IPS-15b (cell line): ENCODE data around the gene PITPNM3.

ENCODE experiments used
- H3K27me3 ChIP-seq: one replicate; pipeline ENCODE4 v1.6.1; 2013; ENCODE audit warnings: low read length; ENCODE audit not compliant: control insufficient read depth, insufficient read depth
- H3K36me3 ChIP-seq: one replicate; pipeline ENCODE4 v1.6.1; 2013; ENCODE audit warnings: low read length; ENCODE audit not compliant: control insufficient read depth, insufficient read depth
- H3K4me1 ChIP-seq: one replicate; pipeline ENCODE4 v1.6.1; 2013; ENCODE audit warnings: mild to moderate bottlenecking, low read length; ENCODE audit not compliant: control insufficient read depth, insufficient read depth
- H3K4me3 ChIP-seq: one replicate; pipeline ENCODE4 v1.5.1; 2013; ENCODE audit warnings: low read depth, low read length
- H3K9ac ChIP-seq: one replicate; pipeline ENCODE4 v1.6.1; 2013; ENCODE audit warnings: low read depth, mild to moderate bottlenecking, low read length
- H3K9me3 ChIP-seq: one replicate; pipeline ENCODE4 v1.6.1; 2013; ENCODE audit warnings: mild to moderate bottlenecking, low read length; ENCODE audit not compliant: control insufficient read depth, insufficient read depth

Gene PITPNM3

GRCh38 chr17:6589266-6589946 is 33.1 kb upstream of the PITPNM3 start:
- no peaks in the 10 kb centered on the region for H3K9me3 ChIP-seq
- no peak overlapping the region for H3K4me3 ChIP-seq
- H3K9ac ChIP-seq: no peak overlapping the region
- H3K36me3 ChIP-seq: peaks cover 6% of the 10 kb centered on the region
- no peaks in the 10 kb centered on the region for H3K27me3 ChIP-seq
- H3K4me1 ChIP-seq: no peaks in the 10 kb centered on the region

GRCh38 chr17:6588165-6588564 is 31.8 kb upstream of the PITPNM3 start:
- Histone ChIP-seq H3K27me3 (no peaks in the 10 kb centered on the region), H3K4me3 (no peak overlapping the region), H3K9ac (no peak overlapping the region), H3K36me3 (peaks cover 6% of the 10 kb centered on the region), H3K4me1 (no peaks in the 10 kb centered on the region), H3K9me3 (no peaks in the 10 kb centered on the region)

DNA sequence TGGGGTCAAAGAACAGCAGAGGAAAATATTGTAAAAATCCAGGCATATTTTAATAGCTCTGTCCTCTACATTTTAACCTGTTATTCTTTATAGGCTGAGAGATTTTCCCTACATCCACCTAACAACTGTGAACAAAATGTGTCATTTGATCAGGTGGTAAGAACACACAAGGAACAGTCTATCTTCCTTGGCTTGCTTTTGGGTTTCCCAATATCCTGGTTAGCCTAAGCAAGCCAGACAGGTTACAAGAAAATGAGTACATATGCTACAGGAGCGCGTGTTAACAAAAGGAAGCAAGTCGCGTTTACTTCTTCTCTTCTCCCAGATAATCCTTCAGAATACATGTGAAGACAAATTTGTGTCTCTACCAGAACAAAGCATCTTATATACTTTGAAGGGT is 31.0 kb upstream of the PITPNM3 start:
- Histone ChIP-seq H3K27me3 (no peaks in the 10 kb centered on the region), H3K9me3 (no peaks in the 10 kb centered on the region), H3K4me1 (no peaks in the 10 kb centered on the region), H3K4me3 (no peak overlapping the region), H3K36me3 (peaks cover 6% of the 10 kb centered on the region), H3K9ac (no peak overlapping the region)

GRCh38 chr17:6583411-6583810 is 27.1 kb upstream of the PITPNM3 start:
- no peaks in the 10 kb centered on the region for H3K4me1 ChIP-seq
- H3K36me3 ChIP-seq: peaks cover 3% of the 10 kb centered on the region
- H3K9me3 ChIP-seq: no peaks in the 10 kb centered on the region
- no peak overlapping the region for H3K9ac ChIP-seq
- no peak overlapping the region for H3K4me3 ChIP-seq
- H3K27me3 ChIP-seq: no peaks in the 10 kb centered on the region

GRCh38 chr17:6580625-6581024 is 24.3 kb upstream of the PITPNM3 start:
- Histone ChIP-seq H3K27me3 (no peaks in the 10 kb centered on the region), H3K36me3 (no peaks in the 10 kb centered on the region), H3K4me3 (no peak overlapping the region), H3K9me3 (no peaks in the 10 kb centered on the region), H3K9ac (no peak overlapping the region), H3K4me1 (peaks cover 3% of the 10 kb centered on the region)

- no peaks in the 10 kb centered on the region for H3K36me3 ChIP-seq
- no peak overlapping the region for H3K9ac ChIP-seq
- H3K4me3 ChIP-seq: no peak overlapping the region
- H3K9me3 ChIP-seq: no peaks in the 10 kb centered on the region
- no peaks in the 10 kb centered on the region for H3K27me3 ChIP-seq
- H3K4me1 ChIP-seq: peaks cover 3% of the 10 kb centered on the region
Observed at GRCh38 chr17:6578491-6578890, 22.1 kb upstream of the PITPNM3 start.

- H3K4me3 ChIP-seq: no peak overlapping the region
- no peak overlapping the region for H3K9ac ChIP-seq
- H3K36me3 ChIP-seq: no peaks in the 10 kb centered on the region
- H3K4me1 ChIP-seq: peaks cover 3% of the 10 kb centered on the region
- no peaks in the 10 kb centered on the region for H3K9me3 ChIP-seq
- H3K27me3 ChIP-seq: no peaks in the 10 kb centered on the region
Observed at GRCh38 chr17:6577686-6578263, 21.4 kb upstream of the PITPNM3 start.

DNA sequence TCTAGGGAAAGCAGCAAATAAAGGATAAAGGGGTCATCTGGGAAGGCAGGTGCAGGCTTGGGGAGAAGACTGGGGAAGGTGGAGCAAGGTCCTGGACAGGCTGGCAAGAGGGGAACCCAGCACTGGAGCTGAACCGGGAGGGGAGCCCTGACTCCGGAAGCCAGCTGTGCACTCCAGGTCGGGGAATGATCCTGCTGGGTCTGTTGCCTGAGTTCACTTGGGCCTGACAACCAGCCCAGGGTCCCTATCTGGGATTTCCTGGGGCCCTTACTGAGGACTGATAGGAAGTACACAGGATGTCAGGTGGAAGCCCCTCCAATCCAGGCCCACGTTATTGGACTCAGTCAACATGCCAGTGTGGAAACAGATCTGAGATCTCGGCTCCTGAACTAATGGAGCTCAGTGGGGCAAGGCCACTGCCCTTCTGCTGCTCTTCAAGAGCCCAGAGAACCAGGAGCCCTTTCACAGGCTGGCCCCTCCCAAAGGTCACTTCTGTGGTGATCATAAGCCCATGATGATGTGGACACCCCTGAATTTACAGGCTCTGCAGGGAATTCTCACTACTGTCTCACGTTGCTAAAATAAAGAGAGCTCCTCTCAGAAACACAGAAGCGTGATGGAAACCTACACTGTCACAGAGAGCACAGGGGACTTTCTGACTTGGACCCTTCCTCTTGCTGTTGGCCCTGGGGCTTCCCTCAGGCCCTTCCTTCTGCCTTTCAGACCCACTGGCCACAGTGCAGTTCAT is 19.9 kb upstream of the PITPNM3 start:
- no peaks in the 10 kb centered on the region for H3K27me3 ChIP-seq
- H3K4me3 ChIP-seq: no peak overlapping the region
- H3K4me1 ChIP-seq: peaks cover 3% of the 10 kb centered on the region
- H3K9me3 ChIP-seq: no peaks in the 10 kb centered on the region
- no peak overlapping the region for H3K9ac ChIP-seq
- H3K36me3 ChIP-seq: no peaks in the 10 kb centered on the region

- Histone ChIP-seq H3K4me1 (peaks cover 3% of the 10 kb centered on the region), H3K9ac (no peak overlapping the region), H3K36me3 (no peaks in the 10 kb centered on the region), H3K27me3 (no peaks in the 10 kb centered on the region), H3K4me3 (no peak overlapping the region), H3K9me3 (no peaks in the 10 kb centered on the region)
Observed at GRCh38 chr17:6575596-6575988, 19.2 kb upstream of the PITPNM3 start.

DNA sequence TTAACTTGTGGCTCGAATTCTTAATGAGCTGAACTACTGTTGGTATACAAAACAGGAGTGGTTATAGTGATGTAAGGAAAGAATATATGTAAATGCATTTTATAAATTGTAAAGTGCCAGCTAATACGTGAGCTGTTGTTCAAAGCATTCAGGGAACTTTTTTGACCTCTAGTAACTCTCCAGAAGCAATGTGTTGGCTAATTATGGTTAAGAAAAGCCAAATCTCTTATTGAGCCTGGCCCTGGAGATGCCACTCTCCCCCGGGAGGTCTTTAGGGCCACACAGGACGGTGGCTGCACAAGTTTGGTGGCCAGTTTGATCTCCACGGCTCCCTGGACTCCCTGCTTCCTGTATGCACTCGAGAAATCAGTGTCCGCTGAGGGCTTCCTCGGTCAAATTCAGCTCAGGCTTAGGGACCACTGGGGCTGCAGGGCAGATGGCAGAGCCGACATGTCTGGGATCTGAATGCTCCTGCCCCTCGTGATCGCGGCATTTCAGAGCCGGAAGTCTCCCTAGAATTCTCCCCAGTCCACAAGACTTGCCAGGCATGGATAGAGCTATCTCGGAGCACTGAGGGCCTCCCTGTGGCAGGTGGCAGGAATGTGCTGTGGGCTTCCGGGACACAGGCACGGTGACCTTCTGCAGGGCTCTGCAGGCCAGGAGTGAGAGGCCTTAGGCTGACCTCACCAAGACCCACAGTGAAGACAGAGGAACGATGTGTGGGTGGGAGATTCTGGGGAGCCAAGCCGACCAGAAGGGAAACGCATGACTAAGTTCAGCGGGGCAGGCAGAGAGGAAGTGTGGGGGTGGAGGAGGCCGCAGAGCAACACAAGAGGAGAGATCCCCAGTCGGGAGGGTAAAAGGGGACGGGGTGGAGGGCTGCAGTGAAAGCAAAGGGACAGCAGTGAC is 18.6 kb upstream of the PITPNM3 start:
- no peak overlapping the region for H3K9ac ChIP-seq
- no peaks in the 10 kb centered on the region for H3K9me3 ChIP-seq
- no peaks in the 10 kb centered on the region for H3K27me3 ChIP-seq
- H3K4me3 ChIP-seq: no peak overlapping the region
- H3K4me1 ChIP-seq: peaks cover 3% of the 10 kb centered on the region
- no peaks in the 10 kb centered on the region for H3K36me3 ChIP-seq

- Histone ChIP-seq H3K36me3 (no peaks in the 10 kb centered on the region), H3K9ac (no peak overlapping the region), H3K4me3 (no peak overlapping the region), H3K27me3 (no peaks in the 10 kb centered on the region), H3K4me1 (peaks cover 3% of the 10 kb centered on the region), H3K9me3 (no peaks in the 10 kb centered on the region)
Observed at GRCh38 chr17:6573982-6574686, 17.8 kb upstream of the PITPNM3 start.
